WTC11 (cell line): ENCODE results near the gene GPX1. TPM values are rescaled to one million over a fixed set of nuclear protein-coding genes. Genes with fewer than 3 reads are reported as not detected.

Experiments
- ATAC-seq: fragments of 200-7000 bp; cut with Tn5 transposase; 2 replicates; pipeline ENCODE4 v1.10.0; 2021; ENCODE audit warnings: mild to moderate bottlenecking, moderate library complexity
- CTCF ChIA-PET: fragments of 300-600 bp; sonication (Branson Sonifier 250); formaldehyde crosslinking; loops from one replicate; lab custom pipeline; 2021; ENCODE audit warnings: antibody characterized with exemption; lab: Charles Lee
- POLR2A ChIA-PET: fragments of 350-600 bp; sonication (Branson Sonifier 250); formaldehyde crosslinking; loops from one replicate; lab custom pipeline; 2021; ENCODE audit warnings: antibody characterized with exemption; lab: Charles Lee
- DNase-seq: peaks from one replicate; pipeline ENCODE4 v3.0.0; 2021; ENCODE audit warnings: low spot score
- H3K27ac Mint-ChIP-seq: 2 replicates; pipeline ENCODE4 v1.8.0; 2021; ENCODE audit warnings: mixed read lengths
- H3K27me3 Mint-ChIP-seq: 2 replicates; pipeline ENCODE4 v1.8.0; 2021; ENCODE audit warnings: low read depth, mild to moderate bottlenecking, moderate library complexity, mixed read lengths
- H3K36me3 Mint-ChIP-seq: 2 replicates; pipeline ENCODE4 v1.8.0; 2021; ENCODE audit warnings: mixed read lengths
- H3K4me1 Mint-ChIP-seq: 2 replicates; pipeline ENCODE4 v1.8.0; 2022; ENCODE audit warnings: mixed read lengths
- H3K4me3 Mint-ChIP-seq: 2 replicates; pipeline ENCODE4 v1.8.0; 2021; ENCODE audit warnings: mild to moderate bottlenecking, moderate library complexity, mixed read lengths
- H3K9me3 Mint-ChIP-seq: 2 replicates; pipeline ENCODE4 v1.8.0; 2021; ENCODE audit warnings: mixed read lengths
- ATF1 ChIP-seq: sonication (generic); formaldehyde crosslinking; IDR thresholded peaks from 2 replicates; pipeline ENCODE4 v1.8.1; 2023; ENCODE audit warnings: mild to moderate bottlenecking, moderate library complexity, missing genetic modification reagents
- CREM ChIP-seq: sonication (generic); formaldehyde crosslinking; IDR thresholded peaks from 2 replicates; pipeline ENCODE4 v1.8.1; 2022; ENCODE audit warnings: mild to moderate bottlenecking, missing genetic modification reagents, moderate library complexity
- E2F4 ChIP-seq: sonication (generic); formaldehyde crosslinking; IDR thresholded peaks from 2 replicates; pipeline ENCODE4 v1.8.1; 2022; ENCODE audit warnings: low read depth, mild to moderate bottlenecking, moderate library complexity, missing genetic modification reagents, borderline replicate concordance
- FOXJ3 ChIP-seq: sonication (generic); formaldehyde crosslinking; IDR thresholded peaks from 2 replicates; pipeline ENCODE4 v1.9.0; 2021; ENCODE audit warnings: missing genetic modification reagents, mild to moderate bottlenecking, borderline replicate concordance
- GABPB1 ChIP-seq: sonication (generic); formaldehyde crosslinking; IDR thresholded peaks from 2 replicates; pipeline ENCODE4 v1.8.1; 2023; ENCODE audit warnings: mild to moderate bottlenecking, missing genetic modification reagents
- GRHL2 ChIP-seq: fragments of 250-450 bp; sonication (Bioruptor Pico); IDR thresholded peaks from 2 replicates; pipeline ENCODE4 v1.8.0; 2022; ENCODE audit warnings: mild to moderate bottlenecking, moderate library complexity; ENCODE audit not compliant: insufficient replicate concordance, severe bottlenecking
- GTF2I ChIP-seq: fragments of 250-450 bp; sonication (Bioruptor Pico); conservative IDR thresholded peaks from 2 replicates; pipeline ENCODE4 v1.4.0; 2021; ENCODE audit warnings: mild to moderate bottlenecking
- JUN ChIP-seq: sonication (generic); formaldehyde crosslinking; IDR thresholded peaks from 2 replicates; pipeline ENCODE4 v1.8.0; 2023; ENCODE audit warnings: mild to moderate bottlenecking, missing genetic modification reagents
- USF2 ChIP-seq: sonication (generic); formaldehyde crosslinking; IDR thresholded peaks from 2 replicates; pipeline ENCODE4 v1.8.1; 2023; ENCODE audit warnings: mild to moderate bottlenecking, missing genetic modification reagents, moderate library complexity
- ZBTB21 ChIP-seq: sonication (generic); formaldehyde crosslinking; IDR thresholded peaks from 2 replicates; pipeline ENCODE4 v1.8.1; 2023; ENCODE audit warnings: mild to moderate bottlenecking, missing genetic modification reagents, borderline replicate concordance
- ZNF121 ChIP-seq: sonication (generic); formaldehyde crosslinking; IDR thresholded peaks from 2 replicates; pipeline ENCODE4 v1.8.0; 2023; ENCODE audit warnings: missing genetic modification reagents
- ZNF219 ChIP-seq: sonication (generic); formaldehyde crosslinking; IDR thresholded peaks from 2 replicates; pipeline ENCODE4 v1.8.0; 2023; ENCODE audit warnings: missing genetic modification reagents, mild to moderate bottlenecking, borderline replicate concordance
- ZNF232 ChIP-seq: sonication (generic); formaldehyde crosslinking; IDR thresholded peaks from 2 replicates; pipeline ENCODE4 v1.8.0; 2022; ENCODE audit warnings: mild to moderate bottlenecking, missing genetic modification reagents
- ZNF423 ChIP-seq: fragments of 250-450 bp; sonication (Bioruptor Pico); IDR thresholded peaks from 2 replicates; pipeline ENCODE4 v2.1.2; 2022; ENCODE audit warnings: mild to moderate bottlenecking, moderate library complexity
- total RNA-seq: library from RNA; stranded (reverse); gene quantifications from 3 replicates; pipeline ENCODE4 v1.2.3, GENCODE V29; 2021
- TF ChIP-seq, protein P1 (sequence below): fragments of 250-450 bp; sonication (Bioruptor Pico); IDR thresholded peaks from 2 replicates; pipeline ENCODE4 v1.9.0; 2021; ENCODE audit warnings: mild to moderate bottlenecking
- TF ChIP-seq, protein P2 (sequence below): sonication (generic); formaldehyde crosslinking; IDR thresholded peaks from 2 replicates; pipeline ENCODE4 v1.8.0; 2022; ENCODE audit warnings: mild to moderate bottlenecking, missing genetic modification reagents
- TF ChIP-seq, protein P3 (sequence below): sonication (generic); formaldehyde crosslinking; IDR thresholded peaks from 2 replicates; pipeline ENCODE4 v1.8.0; 2022; ENCODE audit warnings: missing genetic modification reagents
- TF ChIP-seq, protein P4 (sequence below): sonication (generic); formaldehyde crosslinking; IDR thresholded peaks from 2 replicates; pipeline ENCODE4 v1.8.0; 2022; ENCODE audit warnings: mild to moderate bottlenecking, missing genetic modification reagents
- TF ChIP-seq, protein P5 (sequence below): sonication (generic); formaldehyde crosslinking; conservative IDR thresholded peaks from 2 replicates; pipeline ENCODE4 v1.8.1; 2023; ENCODE audit warnings: mild to moderate bottlenecking, low read depth, missing genetic modification reagents, moderate library complexity

GPX1 gene
- total RNA-seq, 1 experiment from 2014 or later: 323 TPM

GRCh38 chr3:49351521-49352011 lies 6.6 kb downstream of the GPX1 start:
- TF ChIP-seq, protein P1, sequence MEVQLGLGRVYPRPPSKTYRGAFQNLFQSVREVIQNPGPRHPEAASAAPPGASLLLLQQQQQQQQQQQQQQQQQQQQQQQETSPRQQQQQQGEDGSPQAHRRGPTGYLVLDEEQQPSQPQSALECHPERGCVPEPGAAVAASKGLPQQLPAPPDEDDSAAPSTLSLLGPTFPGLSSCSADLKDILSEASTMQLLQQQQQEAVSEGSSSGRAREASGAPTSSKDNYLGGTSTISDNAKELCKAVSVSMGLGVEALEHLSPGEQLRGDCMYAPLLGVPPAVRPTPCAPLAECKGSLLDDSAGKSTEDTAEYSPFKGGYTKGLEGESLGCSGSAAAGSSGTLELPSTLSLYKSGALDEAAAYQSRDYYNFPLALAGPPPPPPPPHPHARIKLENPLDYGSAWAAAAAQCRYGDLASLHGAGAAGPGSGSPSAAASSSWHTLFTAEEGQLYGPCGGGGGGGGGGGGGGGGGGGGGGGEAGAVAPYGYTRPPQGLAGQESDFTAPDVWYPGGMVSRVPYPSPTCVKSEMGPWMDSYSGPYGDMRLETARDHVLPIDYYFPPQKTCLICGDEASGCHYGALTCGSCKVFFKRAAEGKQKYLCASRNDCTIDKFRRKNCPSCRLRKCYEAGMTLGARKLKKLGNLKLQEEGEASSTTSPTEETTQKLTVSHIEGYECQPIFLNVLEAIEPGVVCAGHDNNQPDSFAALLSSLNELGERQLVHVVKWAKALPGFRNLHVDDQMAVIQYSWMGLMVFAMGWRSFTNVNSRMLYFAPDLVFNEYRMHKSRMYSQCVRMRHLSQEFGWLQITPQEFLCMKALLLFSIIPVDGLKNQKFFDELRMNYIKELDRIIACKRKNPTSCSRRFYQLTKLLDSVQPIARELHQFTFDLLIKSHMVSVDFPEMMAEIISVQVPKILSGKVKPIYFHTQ: no peak
- TF ChIP-seq ZNF121 (no peak), FOXJ3 (CRISPR knock-in tag) (no peak), JUN (no peak), USF2 (CRISPR knock-in tag) (no peak), E2F4 (CRISPR knock-in tag) (no peak), ZBTB21 (CRISPR knock-in tag) (no peak), GRHL2 (no peak), ATF1 (CRISPR knock-in tag) (no peak), ZNF232 (CRISPR knock-in tag) (no peak), ZNF423 (CRISPR knock-in tag) (no peak), GTF2I (no peak), CREM (CRISPR knock-in tag) (no peak), ZNF219 (CRISPR knock-in tag) (no peak), GABPB1 (CRISPR knock-in tag) (no peak)
- TF ChIP-seq, protein P2, sequence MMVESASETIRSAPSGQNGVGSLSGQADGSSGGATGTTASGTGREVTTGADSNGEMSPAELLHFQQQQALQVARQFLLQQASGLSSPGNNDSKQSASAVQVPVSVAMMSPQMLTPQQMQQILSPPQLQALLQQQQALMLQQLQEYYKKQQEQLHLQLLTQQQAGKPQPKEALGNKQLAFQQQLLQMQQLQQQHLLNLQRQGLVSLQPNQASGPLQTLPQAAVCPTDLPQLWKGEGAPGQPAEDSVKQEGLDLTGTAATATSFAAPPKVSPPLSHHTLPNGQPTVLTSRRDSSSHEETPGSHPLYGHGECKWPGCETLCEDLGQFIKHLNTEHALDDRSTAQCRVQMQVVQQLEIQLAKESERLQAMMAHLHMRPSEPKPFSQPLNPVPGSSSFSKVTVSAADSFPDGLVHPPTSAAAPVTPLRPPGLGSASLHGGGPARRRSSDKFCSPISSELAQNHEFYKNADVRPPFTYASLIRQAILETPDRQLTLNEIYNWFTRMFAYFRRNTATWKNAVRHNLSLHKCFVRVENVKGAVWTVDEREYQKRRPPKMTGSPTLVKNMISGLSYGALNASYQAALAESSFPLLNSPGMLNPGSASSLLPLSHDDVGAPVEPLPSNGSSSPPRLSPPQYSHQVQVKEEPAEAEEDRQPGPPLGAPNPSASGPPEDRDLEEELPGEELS (CRISPR knock-in tag): no peak
- TF ChIP-seq, protein P3, sequence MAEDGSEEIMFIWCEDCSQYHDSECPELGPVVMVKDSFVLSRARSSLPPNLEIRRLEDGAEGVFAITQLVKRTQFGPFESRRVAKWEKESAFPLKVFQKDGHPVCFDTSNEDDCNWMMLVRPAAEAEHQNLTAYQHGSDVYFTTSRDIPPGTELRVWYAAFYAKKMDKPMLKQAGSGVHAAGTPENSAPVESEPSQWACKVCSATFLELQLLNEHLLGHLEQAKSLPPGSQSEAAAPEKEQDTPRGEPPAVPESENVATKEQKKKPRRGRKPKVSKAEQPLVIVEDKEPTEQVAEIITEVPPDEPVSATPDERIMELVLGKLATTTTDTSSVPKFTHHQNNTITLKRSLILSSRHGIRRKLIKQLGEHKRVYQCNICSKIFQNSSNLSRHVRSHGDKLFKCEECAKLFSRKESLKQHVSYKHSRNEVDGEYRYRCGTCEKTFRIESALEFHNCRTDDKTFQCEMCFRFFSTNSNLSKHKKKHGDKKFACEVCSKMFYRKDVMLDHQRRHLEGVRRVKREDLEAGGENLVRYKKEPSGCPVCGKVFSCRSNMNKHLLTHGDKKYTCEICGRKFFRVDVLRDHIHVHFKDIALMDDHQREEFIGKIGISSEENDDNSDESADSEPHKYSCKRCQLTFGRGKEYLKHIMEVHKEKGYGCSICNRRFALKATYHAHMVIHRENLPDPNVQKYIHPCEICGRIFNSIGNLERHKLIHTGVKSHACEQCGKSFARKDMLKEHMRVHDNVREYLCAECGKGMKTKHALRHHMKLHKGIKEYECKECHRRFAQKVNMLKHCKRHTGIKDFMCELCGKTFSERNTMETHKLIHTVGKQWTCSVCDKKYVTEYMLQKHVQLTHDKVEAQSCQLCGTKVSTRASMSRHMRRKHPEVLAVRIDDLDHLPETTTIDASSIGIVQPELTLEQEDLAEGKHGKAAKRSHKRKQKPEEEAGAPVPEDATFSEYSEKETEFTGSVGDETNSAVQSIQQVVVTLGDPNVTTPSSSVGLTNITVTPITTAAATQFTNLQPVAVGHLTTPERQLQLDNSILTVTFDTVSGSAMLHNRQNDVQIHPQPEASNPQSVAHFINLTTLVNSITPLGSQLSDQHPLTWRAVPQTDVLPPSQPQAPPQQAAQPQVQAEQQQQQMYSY (CRISPR knock-in tag): no peak
- TF ChIP-seq, protein P4, sequence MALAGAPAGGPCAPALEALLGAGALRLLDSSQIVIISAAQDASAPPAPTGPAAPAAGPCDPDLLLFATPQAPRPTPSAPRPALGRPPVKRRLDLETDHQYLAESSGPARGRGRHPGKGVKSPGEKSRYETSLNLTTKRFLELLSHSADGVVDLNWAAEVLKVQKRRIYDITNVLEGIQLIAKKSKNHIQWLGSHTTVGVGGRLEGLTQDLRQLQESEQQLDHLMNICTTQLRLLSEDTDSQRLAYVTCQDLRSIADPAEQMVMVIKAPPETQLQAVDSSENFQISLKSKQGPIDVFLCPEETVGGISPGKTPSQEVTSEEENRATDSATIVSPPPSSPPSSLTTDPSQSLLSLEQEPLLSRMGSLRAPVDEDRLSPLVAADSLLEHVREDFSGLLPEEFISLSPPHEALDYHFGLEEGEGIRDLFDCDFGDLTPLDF (CRISPR knock-in tag): no peak
- TF ChIP-seq, protein P5, sequence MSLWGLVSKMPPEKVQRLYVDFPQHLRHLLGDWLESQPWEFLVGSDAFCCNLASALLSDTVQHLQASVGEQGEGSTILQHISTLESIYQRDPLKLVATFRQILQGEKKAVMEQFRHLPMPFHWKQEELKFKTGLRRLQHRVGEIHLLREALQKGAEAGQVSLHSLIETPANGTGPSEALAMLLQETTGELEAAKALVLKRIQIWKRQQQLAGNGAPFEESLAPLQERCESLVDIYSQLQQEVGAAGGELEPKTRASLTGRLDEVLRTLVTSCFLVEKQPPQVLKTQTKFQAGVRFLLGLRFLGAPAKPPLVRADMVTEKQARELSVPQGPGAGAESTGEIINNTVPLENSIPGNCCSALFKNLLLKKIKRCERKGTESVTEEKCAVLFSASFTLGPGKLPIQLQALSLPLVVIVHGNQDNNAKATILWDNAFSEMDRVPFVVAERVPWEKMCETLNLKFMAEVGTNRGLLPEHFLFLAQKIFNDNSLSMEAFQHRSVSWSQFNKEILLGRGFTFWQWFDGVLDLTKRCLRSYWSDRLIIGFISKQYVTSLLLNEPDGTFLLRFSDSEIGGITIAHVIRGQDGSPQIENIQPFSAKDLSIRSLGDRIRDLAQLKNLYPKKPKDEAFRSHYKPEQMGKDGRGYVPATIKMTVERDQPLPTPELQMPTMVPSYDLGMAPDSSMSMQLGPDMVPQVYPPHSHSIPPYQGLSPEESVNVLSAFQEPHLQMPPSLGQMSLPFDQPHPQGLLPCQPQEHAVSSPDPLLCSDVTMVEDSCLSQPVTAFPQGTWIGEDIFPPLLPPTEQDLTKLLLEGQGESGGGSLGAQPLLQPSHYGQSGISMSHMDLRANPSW (CRISPR knock-in tag): no peak
- ATAC-seq (0 out of 2 replicates have a peak, but pooled peaks have one; percentile 22), DNase-seq (no peak)
- peaks cover 3% of the 10 kb centered on the region for H3K9me3 Mint-ChIP-seq
- H3K27ac Mint-ChIP-seq: peak overlapping the region; percentile 13
- peaks cover 16% of the 10 kb centered on the region for H3K36me3 Mint-ChIP-seq
- H3K4me3 Mint-ChIP-seq: no peak overlapping the region
- CTCF ChIA-PET: interaction anchor here (0.6 to 3.1 kb wide), 5 partner anchors 12 to 180 kb away, joined by 3 to 25 read pairs (median 4); partner anchors contain the start of genes KLHDC8B and USP4
- H3K4me1 Mint-ChIP-seq: peaks cover 9% of the 10 kb centered on the region
- POLR2A ChIA-PET: interaction anchor here (0.5 to 0.8 kb wide), 3 partner anchors 12 to 118 kb away, joined by 3 to 4 read pairs (median 4); partner anchors contain the start of gene USP4
- no peaks in the 10 kb centered on the region; the same call in 1 of the 2 replicates for H3K27me3 Mint-ChIP-seq
